Nephron (organoid): ENCODE results near the gene KRT82.

ENCODE experiments used
- H3K27ac Mint-ChIP-seq, 3 experiments: 2 replicates each; pipeline ENCODE4 v1.8.0; 2020; ENCODE audit warnings: mixed read lengths in 3 of 3, mild to moderate bottlenecking in 2 of 3, moderate library complexity in 1 of 3
- H3K27me3 Mint-ChIP-seq: 2 replicates; pipeline ENCODE4 v1.8.0; 2021; ENCODE audit warnings: low read depth, mild to moderate bottlenecking, moderate library complexity, mixed read lengths
- H3K36me3 Mint-ChIP-seq: 2 replicates; pipeline ENCODE4 v1.8.0; 2020; ENCODE audit warnings: low read depth, mixed read lengths
- H3K4me1 Mint-ChIP-seq: 2 replicates; pipeline ENCODE4 v1.8.0; 2020; ENCODE audit warnings: mixed read lengths
- H3K4me3 Mint-ChIP-seq, 3 experiments: 2 replicates each; pipeline ENCODE4 v1.8.0; 2020; ENCODE audit warnings: mild to moderate bottlenecking in 3 of 3, mixed read lengths in 3 of 3, moderate library complexity in 2 of 3
- H3K9me3 Mint-ChIP-seq: 2 replicates; pipeline ENCODE4 v1.8.0; 2020; ENCODE audit warnings: mixed read lengths
- TF ChIP-seq, protein P1 (sequence below), 3 experiments: fragments of 200-600 bp; sonication (generic); IDR thresholded peaks; one replicate each; pipeline ENCODE4 v1.5.0; 2021; ENCODE audit warnings: antibody characterized with exemption in 3 of 3; ENCODE audit not compliant: unreplicated experiment in 3 of 3

Gene KRT82

DNA sequence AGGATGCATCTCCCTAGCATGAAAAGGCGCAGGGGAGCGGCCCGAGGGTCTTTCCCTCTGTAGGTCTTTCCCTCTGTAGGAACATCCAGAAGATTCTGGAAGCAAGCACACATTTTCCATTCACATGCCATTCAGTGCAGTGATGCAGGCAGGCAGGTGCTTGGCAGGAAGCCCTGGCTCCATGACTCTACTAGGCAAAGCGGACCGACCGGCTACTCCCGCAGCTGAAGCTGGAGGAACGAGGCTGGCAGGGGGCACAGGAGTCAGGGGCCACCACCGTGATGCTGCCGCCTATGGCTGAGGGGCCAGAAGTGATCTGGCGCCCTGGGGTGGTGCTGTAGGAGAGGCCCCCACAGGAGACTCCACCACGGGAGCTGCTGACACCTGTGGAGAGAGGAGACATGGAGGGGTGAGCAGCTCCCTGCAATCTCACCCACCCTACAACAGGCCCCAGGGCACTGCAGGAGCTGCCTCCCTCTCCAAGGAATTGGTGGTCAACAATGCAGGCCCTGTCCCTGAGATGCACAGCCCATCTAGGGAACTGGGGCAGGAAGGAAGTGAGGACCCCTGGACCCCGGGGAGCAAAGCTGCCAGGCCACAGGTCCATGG lies 45.4 kb downstream of the KRT82 start:
- TF ChIP-seq, protein P1, sequence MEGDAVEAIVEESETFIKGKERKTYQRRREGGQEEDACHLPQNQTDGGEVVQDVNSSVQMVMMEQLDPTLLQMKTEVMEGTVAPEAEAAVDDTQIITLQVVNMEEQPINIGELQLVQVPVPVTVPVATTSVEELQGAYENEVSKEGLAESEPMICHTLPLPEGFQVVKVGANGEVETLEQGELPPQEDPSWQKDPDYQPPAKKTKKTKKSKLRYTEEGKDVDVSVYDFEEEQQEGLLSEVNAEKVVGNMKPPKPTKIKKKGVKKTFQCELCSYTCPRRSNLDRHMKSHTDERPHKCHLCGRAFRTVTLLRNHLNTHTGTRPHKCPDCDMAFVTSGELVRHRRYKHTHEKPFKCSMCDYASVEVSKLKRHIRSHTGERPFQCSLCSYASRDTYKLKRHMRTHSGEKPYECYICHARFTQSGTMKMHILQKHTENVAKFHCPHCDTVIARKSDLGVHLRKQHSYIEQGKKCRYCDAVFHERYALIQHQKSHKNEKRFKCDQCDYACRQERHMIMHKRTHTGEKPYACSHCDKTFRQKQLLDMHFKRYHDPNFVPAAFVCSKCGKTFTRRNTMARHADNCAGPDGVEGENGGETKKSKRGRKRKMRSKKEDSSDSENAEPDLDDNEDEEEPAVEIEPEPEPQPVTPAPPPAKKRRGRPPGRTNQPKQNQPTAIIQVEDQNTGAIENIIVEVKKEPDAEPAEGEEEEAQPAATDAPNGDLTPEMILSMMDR (IDR thresholded peaks at IDR 0.05; ENCODE audit: unreplicated experiment in 3 of 3), result no peak
- H3K36me3 Mint-ChIP-seq, result no peaks in the 10 kb centered on the region
- H3K4me3 Mint-ChIP-seq, result no peak overlapping the region
- no peaks in the 10 kb centered on the region for H3K9me3 Mint-ChIP-seq
- H3K27ac Mint-ChIP-seq, result no peak overlapping the region
- peaks cover 37% of the 10 kb centered on the region for H3K27me3 Mint-ChIP-seq
- H3K4me1 Mint-ChIP-seq, result peaks cover 19% of the 10 kb centered on the region

DNA sequence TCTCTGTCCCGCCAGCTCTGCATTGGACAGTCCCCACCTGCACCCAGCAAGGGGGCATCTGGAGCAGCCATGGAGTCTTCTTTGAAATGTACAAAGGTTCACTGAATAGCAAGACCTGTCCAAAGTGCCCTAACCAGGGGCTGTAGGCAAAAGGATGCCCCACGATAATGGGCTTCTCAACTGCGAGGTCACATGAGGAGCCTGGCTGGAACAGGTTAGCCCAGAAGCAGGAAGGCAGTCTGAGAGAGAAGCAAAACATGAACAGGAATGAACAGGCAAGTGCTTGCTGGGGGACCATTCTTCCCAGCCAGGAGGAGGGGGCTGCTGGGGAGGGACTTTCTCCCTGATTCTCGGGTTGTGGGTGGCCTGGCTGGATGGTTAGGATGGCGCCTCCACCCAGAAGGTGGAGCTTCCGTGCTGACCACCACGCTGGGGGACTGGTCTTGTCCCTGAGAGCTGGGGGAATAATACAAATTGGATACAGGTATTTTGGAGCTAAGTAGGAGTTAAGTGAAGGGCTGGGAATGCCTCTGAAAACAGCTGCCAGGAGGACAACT lies 46.0 kb downstream of the KRT82 start:
- Mint-ChIP-seq H3K4me3 (no peak overlapping the region), H3K27me3 (peaks cover 33% of the 10 kb centered on the region), H3K36me3 (no peaks in the 10 kb centered on the region), H3K9me3 (no peaks in the 10 kb centered on the region), H3K4me1 (peaks cover 15% of the 10 kb centered on the region), H3K27ac (no peak overlapping the region)
- TF ChIP-seq, protein P1 (IDR thresholded peaks at IDR 0.05; ENCODE audit: unreplicated experiment in 3 of 3), result no peak

DNA sequence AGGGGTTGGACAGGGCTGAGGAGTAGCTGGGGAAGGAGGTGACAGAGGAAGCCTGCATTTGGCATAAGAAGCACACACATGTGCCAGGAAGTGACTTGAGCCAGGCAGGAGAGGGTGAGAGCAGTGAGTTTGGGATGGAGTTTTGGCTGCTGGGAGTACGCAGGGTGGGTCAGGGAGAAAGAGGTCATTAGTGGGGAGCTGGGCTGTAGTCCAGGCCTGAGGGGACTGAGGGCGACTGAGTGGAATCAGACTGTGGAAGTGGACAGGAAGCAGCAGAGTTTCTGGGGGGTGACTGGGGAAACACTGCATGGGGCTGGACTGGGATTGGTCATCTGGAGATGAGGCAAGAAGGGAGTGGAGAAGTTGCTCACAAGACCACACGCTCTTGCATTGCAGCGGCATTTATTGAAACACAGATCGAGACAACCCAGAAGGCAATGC lies 46.5 kb downstream of the KRT82 start:
- Mint-ChIP-seq H3K36me3 (no peaks in the 10 kb centered on the region), H3K27me3 (peaks cover 38% of the 10 kb centered on the region), H3K9me3 (no peaks in the 10 kb centered on the region), H3K27ac (no peak overlapping the region), H3K4me3 (no peak overlapping the region), H3K4me1 (peaks cover 15% of the 10 kb centered on the region)
- TF ChIP-seq, protein P1 (IDR thresholded peaks at IDR 0.05; ENCODE audit: unreplicated experiment in 3 of 3), result no peak

DNA sequence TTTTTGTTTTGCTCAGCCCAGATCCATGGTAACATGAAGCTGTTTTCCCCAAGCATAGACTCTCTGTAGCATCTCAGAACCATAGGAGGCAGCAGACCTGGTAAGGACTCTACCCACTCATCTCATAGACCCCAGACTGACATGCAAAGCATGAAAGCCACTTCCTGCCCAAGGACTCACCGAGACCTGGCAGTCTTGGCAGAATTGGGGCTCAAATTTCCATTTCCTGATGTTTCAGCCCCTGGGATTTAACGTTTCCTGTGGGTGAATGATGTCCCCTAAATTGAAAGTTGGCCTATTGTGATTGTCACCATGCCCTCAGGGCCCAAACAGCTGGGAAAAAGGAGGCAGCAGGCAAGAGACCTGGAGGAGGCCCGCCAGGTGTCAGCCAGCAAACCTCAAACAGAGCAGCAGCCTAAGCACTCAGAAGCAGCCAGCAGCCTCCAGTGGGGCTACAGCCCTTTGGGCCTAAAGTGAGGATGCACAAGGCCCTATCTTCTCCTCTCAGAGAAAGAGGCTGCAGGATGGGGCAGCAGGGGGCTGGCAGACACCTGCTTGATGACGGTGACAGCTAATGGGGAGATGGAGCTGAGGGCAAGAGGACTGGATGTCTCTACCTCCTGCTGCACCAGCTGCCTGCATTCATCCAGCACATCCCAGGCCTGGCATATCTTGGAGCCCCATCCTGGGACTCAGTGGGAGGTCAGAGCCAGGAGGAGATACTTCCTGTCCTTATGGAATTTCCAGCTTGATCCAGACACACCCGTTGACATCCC lies 47.4 kb downstream of the KRT82 start:
- Mint-ChIP-seq H3K4me1 (peaks cover 21% of the 10 kb centered on the region), H3K4me3 (no peak overlapping the region), H3K36me3 (no peaks in the 10 kb centered on the region), H3K27me3 (peaks cover 37% of the 10 kb centered on the region), H3K9me3 (no peaks in the 10 kb centered on the region), H3K27ac (no peak overlapping the region)
- TF ChIP-seq, protein P1 (IDR thresholded peaks at IDR 0.05; ENCODE audit: unreplicated experiment in 3 of 3), result no peak

DNA sequence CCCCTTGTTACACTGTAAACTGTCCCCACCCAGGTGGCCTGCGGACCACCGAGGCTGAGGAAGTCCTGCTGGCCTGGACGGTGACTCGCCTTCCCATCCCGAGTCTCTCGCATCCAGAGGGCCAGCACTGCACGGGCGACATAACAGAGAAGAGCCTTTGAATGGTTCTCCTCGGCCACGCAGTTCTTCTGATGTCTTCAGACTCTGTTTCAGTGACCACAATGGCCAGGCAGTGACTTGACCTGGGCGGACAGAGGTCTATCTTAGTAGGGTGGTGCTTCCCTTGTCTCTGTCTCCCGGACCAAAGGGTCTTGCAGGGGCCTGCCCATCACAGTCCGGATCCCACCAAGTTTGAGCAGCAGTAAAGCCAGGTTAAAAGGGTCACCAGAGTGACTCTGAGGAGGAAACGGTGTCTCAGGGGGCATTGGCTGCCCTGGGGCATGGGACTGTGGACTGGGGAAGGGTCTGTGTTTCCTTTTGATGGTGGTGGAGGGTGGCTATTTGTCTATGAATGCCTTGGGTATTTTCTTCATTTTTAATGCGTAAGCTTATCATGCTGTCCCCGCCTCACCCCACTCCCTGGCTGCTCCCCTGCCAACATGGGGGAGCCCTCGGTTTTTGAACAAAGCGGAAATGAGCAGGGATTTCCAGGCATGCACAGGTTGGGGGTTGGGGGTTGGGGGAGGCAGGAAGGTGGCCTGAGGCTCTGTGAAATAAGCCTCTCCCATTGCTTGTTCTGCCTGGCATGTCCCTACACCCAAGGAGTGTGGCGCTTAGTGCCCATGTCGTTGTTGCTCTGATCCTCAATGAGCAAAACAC lies 49.2 kb downstream of the KRT82 start:
- H3K27me3 Mint-ChIP-seq, result peaks cover 36% of the 10 kb centered on the region
- H3K36me3 Mint-ChIP-seq, result no peaks in the 10 kb centered on the region
- TF ChIP-seq, protein P1 (IDR thresholded peaks at IDR 0.05; ENCODE audit: unreplicated experiment in 3 of 3), result no peak
- H3K4me1 Mint-ChIP-seq, result peaks cover 25% of the 10 kb centered on the region
- H3K9me3 Mint-ChIP-seq, result no peaks in the 10 kb centered on the region
- no peak overlapping the region for H3K27ac Mint-ChIP-seq
- H3K4me3 Mint-ChIP-seq, result no peak overlapping the region
